Trophoblast cell (in vitro differentiated cells and primary cell): Measurements from ENCODE around the gene TMEM200B.

Experiments
- DNase-seq, 2 donors: peaks; one replicate each; pipeline ENCODE4 v3.0.0-alpha.2; 2016
- H2AFZ ChIP-seq: 2 replicates; pipeline ENCODE4 v1.6.1; 2013; ENCODE audit warnings: low read length, moderate library complexity, mild to moderate bottlenecking; ENCODE audit not compliant: insufficient read depth, poor library complexity
- H2AK5ac ChIP-seq: 2 replicates; pipeline ENCODE4 v1.6.1; 2013; ENCODE audit warnings: mild to moderate bottlenecking, low read length
- H2BK120ac ChIP-seq: 2 replicates; pipeline ENCODE4 v1.6.1; 2013; ENCODE audit warnings: low read length, mild to moderate bottlenecking, moderate library complexity; ENCODE audit not compliant: insufficient read depth, poor library complexity
- H2BK12ac ChIP-seq: 2 replicates; pipeline ENCODE4 v1.6.1; 2013; ENCODE audit warnings: mild to moderate bottlenecking, low read length, moderate library complexity
- H2BK5ac ChIP-seq: 2 replicates; pipeline ENCODE4 v1.6.1; 2013; ENCODE audit warnings: low read length, low read depth, moderate library complexity, mild to moderate bottlenecking; ENCODE audit not compliant: poor library complexity
- H3K14ac ChIP-seq: 2 replicates; pipeline ENCODE4 v1.6.1; 2013; ENCODE audit warnings: mild to moderate bottlenecking, low read length
- H3K18ac ChIP-seq: 2 replicates; pipeline ENCODE4 v1.6.1; 2013; ENCODE audit warnings: mild to moderate bottlenecking, low read length
- H3K23ac ChIP-seq: 2 replicates; pipeline ENCODE4 v1.6.1; 2013; ENCODE audit warnings: low read length
- H3K27ac ChIP-seq: 2 replicates; pipeline ENCODE4 v1.5.1; 2013; ENCODE audit warnings: low read depth, mild to moderate bottlenecking, inconsistent platforms, low read length, moderate library complexity
- H3K27me3 ChIP-seq: 2 replicates; pipeline ENCODE4 v1.6.1; 2013; ENCODE audit warnings: inconsistent platforms, mild to moderate bottlenecking, low read length, moderate library complexity; ENCODE audit not compliant: insufficient read depth
- H3K36me3 ChIP-seq, 2 experiments: 1 replicate in 1 of 2; 2 replicates in 1 of 2; pipeline ENCODE4 v1.6.1; 2013; ENCODE audit warnings: low read length in 2 of 2, mild to moderate bottlenecking in 2 of 2, moderate library complexity in 1 of 2; ENCODE audit not compliant: insufficient read depth in 2 of 2, control insufficient read depth in 1 of 2
- H3K4ac ChIP-seq: 2 replicates; pipeline ENCODE4 v1.6.1; 2013; ENCODE audit warnings: low read depth, mild to moderate bottlenecking, low read length, moderate library complexity
- H3K4me1 ChIP-seq, 2 experiments: 1 replicate in 1 of 2; 2 replicates in 1 of 2; pipeline ENCODE4 v1.6.1; 2013; ENCODE audit warnings: low read length in 2 of 2, mild to moderate bottlenecking in 2 of 2, moderate library complexity in 1 of 2; ENCODE audit not compliant: insufficient read depth in 2 of 2, control insufficient read depth in 1 of 2
- H3K4me2 ChIP-seq: 2 replicates; pipeline ENCODE4 v1.6.1; 2013; ENCODE audit warnings: inconsistent platforms, mild to moderate bottlenecking, low read length, moderate library complexity
- H3K4me3 ChIP-seq: 2 replicates; pipeline ENCODE4 v1.5.1; 2013; ENCODE audit warnings: mild to moderate bottlenecking, low read depth, low read length, inconsistent platforms
- H3K79me1 ChIP-seq: one replicate; pipeline ENCODE4 v1.6.1; 2013; ENCODE audit warnings: low read length
- H3K79me2 ChIP-seq: 2 replicates; pipeline ENCODE4 v1.6.1; 2013; ENCODE audit warnings: low read length, mild to moderate bottlenecking; ENCODE audit not compliant: control insufficient read depth, insufficient read depth, poor library complexity
- H3K9ac ChIP-seq: 2 replicates; pipeline ENCODE4 v1.6.1; 2013; ENCODE audit warnings: mild to moderate bottlenecking, low read length
- H3K9me3 ChIP-seq: 2 replicates; pipeline ENCODE4 v1.6.1; 2013; ENCODE audit warnings: low read depth, mild to moderate bottlenecking, control low read depth, inconsistent platforms, low read length; ENCODE audit not compliant: insufficient read depth
- H4K12ac ChIP-seq: 2 replicates; pipeline ENCODE4 v1.6.1; 2013; ENCODE audit warnings: low read depth, mild to moderate bottlenecking, low read length, moderate library complexity
- H4K8ac ChIP-seq: 2 replicates; pipeline ENCODE4 v1.6.1; 2013; ENCODE audit warnings: low read depth, mild to moderate bottlenecking, low read length, moderate library complexity
- H4K91ac ChIP-seq: one replicate; pipeline ENCODE4 v1.6.1; 2013; ENCODE audit warnings: low read depth, mild to moderate bottlenecking, low read length, moderate library complexity
- WGBS: extraction: QIAGEN DNeasy Blood & Tissue Kit; methylation state at CpG from one replicate; pipeline ENCODE4 v1.1.7; 2013; ENCODE audit warnings: missing lambda C conversion rate; ENCODE audit not compliant: insufficient read length, insufficient coverage; ENCODE audit errors: extremely low coverage; 5-methylcytosine and 5-hydroxymethylcytosine counted together

Gene TMEM200B

DNA sequence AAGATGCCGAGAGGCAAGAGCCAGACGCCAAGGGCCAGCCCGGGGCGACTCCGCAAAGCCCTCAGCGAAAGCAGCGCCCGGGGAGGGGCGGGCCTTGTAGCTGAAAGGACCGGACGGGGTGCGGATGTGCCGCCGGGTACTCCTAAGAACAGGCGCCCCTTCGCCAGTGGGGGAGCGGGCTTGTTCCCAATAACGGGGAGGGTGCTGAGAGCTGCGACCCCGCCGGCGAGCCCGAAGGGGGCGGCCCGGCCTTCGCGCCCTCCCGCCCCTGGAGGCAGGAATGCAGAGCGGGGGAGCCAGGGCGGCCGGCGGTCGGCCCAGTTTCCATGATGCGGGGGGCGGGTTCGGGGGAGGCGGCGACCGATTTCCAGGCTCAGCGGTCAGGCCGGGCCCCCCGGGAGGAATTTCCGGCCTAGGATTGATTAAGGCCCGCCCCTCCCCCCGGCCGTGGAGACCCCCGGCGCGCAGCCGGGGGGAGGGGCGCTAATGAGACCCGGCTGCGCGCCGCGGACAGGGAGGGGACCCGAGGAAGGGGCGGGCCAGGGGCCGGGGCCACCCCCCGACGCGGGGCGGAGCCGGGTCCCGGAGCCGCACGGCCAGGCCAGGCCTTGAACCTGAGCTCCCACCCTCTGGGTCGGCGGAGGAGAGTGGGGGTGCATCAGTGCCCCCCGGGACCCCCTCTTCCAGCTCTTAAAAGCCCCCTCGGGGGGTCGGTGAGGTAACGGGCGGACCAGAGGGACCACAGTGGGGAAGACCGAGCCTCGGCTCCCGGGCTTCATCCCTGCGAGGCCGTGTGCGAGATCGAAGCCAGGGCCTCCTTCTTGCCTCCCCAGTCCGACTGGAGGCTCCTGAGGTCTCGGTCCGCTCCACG, 898 bp upstream of the TMEM200B start:
- DNase-seq: peak; percentile 63 to 81
- Histone ChIP-seq H3K4me2 (peak overlapping the region; percentile 93), H2BK12ac (peak overlapping the region; percentile 90), H3K27me3 (peaks cover 8% of the 10 kb centered on the region), H4K8ac (peak overlapping the region; percentile 86), H3K14ac (peak overlapping the region; percentile 92), H3K27ac (peak overlapping the region; percentile 82), H3K23ac (no peak overlapping the region), H2AK5ac (peak overlapping the region; percentile 96), H2BK5ac (peak overlapping the region; percentile 87), H3K79me2 (peaks cover 20% of the 10 kb centered on the region), H3K4ac (peak overlapping the region; percentile 94), H3K9ac (peak overlapping the region; percentile 84), H2AFZ (peak overlapping the region; percentile 87), H3K36me3 (peaks cover 9 to 10% of the 10 kb centered on the region in 2 experiments), H3K4me3 (peak overlapping the region; percentile 80), H4K91ac (peak overlapping the region; percentile 98), H4K12ac (peak overlapping the region; percentile 98), H3K4me1 (peaks cover 5% of the 10 kb centered on the region in 2 experiments), H3K18ac (peak overlapping the region; percentile 94), H3K79me1 (peaks cover 28% of the 10 kb centered on the region), H3K9me3 (no peaks in the 10 kb centered on the region), H2BK120ac (peak overlapping the region; percentile 93)
- no CpG with 5 or more reads among the region's 85 CpGs for WGBS

DNA sequence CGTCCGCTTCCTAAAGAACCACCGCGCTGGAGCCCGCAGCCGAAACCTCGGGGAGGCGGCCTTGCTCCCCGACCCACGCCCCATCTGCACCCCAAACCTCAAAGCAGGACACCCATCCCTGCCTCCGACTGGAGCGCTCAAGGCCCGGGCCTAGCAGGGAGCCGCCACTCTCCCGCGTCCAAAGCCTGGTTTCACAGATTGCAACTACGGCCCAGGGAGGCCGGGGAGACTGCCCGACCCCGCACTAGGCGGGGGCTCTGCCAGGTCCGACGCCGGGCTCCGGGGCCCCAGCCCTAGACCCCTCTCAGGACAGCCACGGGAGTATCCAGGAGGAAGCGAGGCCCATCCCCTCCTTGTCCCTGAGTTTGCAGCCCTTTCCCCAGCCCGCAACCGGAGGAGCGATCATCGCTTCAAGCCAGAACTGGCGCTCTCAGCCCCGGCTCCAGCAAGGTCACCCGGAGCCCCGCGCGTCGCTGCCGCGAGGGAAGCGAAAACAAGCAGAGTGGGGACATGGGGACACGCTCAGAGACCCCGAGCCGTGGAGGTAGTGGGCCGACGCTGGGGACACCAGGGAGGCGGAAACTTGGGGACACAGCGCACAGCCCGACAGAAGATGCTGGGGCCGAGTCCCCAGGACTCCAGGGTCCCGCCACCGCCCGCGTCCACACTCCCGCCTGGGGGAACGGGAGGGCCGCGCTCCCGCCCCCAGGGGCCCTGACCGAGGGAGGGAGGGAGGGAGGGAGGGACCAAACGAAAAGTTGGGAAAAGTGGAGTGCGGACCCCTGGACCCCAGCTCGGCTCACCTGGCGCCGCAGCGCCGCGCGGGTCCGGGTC, 433 bp downstream of the TMEM200B start:
- Histone ChIP-seq H3K27ac (peak overlapping the region; percentile 30), H2AK5ac (peak overlapping the region; percentile 6), H4K8ac (peak overlapping the region; percentile 39), H3K9ac (peak overlapping the region; percentile 78), H2AFZ (no peak overlapping the region), H3K9me3 (no peaks in the 10 kb centered on the region), H3K4ac (peak overlapping the region; percentile 74), H3K4me1 (peaks cover 5% of the 10 kb centered on the region in 2 experiments), H3K4me2 (peak overlapping the region; percentile 93), H2BK120ac (peak overlapping the region; percentile 35), H3K27me3 (peaks cover 8% of the 10 kb centered on the region), H3K23ac (no peak overlapping the region), H2BK5ac (no peak overlapping the region), H3K79me1 (peaks cover 28% of the 10 kb centered on the region), H3K79me2 (peaks cover 20% of the 10 kb centered on the region), H2BK12ac (no peak overlapping the region), H4K12ac (peak overlapping the region; percentile 29), H4K91ac (peak overlapping the region; percentile 72), H3K14ac (peak overlapping the region; percentile 58), H3K36me3 (peaks cover 14 to 15% of the 10 kb centered on the region in 2 experiments), H3K18ac (peak overlapping the region; percentile 85), H3K4me3 (peak overlapping the region; percentile 80)
- no CpG with 5 or more reads among the region's 70 CpGs for WGBS
- peak in 1 of 2 donors; percentile 32 for DNase-seq

DNA sequence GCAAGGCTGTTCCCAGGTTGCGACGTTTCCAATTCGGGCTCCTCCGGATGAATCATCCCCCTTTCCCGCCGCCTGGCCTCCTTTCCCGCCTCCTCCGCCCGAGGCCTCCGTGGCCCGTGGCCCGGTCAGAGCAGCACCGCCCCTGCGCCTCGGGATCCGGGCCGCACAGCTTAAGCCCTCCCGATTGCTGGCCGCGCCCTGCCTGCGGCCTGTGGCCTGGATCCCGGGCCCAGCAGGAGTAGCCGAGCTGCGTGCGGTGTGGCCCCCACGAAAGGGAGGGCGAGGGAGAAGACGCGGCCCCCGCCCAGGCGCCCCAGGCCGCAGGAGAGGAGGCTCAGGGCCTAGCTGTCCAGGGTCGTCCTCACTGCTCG, 1.0 kb downstream of the TMEM200B start:
- Histone ChIP-seq H3K27ac (peak overlapping the region; percentile 30), H3K36me3 (peaks cover 14 to 16% of the 10 kb centered on the region in 2 experiments), H3K79me2 (peaks cover 20% of the 10 kb centered on the region), H3K4me3 (peak overlapping the region; percentile 80), H3K27me3 (peaks cover 8% of the 10 kb centered on the region), H3K79me1 (peaks cover 28% of the 10 kb centered on the region), H2BK5ac (peak overlapping the region; percentile 11), H4K12ac (peak overlapping the region; percentile 65), H3K23ac (no peak overlapping the region), H3K18ac (peak overlapping the region; percentile 85), H3K4me1 (peaks cover 5% of the 10 kb centered on the region in 2 experiments), H2BK12ac (peak overlapping the region; percentile 10), H3K4me2 (peak overlapping the region; percentile 93), H4K91ac (peak overlapping the region; percentile 72), H3K9me3 (no peaks in the 10 kb centered on the region), H4K8ac (peak overlapping the region; percentile 33), H3K14ac (peak overlapping the region; percentile 58), H3K9ac (peak overlapping the region; percentile 78), H3K4ac (peak overlapping the region; percentile 32), H2AK5ac (peak overlapping the region; percentile 48), H2AFZ (peak overlapping the region; percentile 50), H2BK120ac (peak overlapping the region; percentile 34)
- DNase-seq: peak; percentile 71 to 74
- no CpG with 5 or more reads among the region's 34 CpGs for WGBS
